Activated CD8-positive, alpha-beta memory T cell treated with anti-CD3 and anti-CD28 coated beads, Interleukin-2, amount 50 U/mL, for 24 hours (primary cell): ENCODE data around the gene GALNT18.

Experiments used
- DNase-seq: peaks from one replicate; pipeline ENCODE4 v3.0.0-alpha.2; 2020; ENCODE audit errors: extremely low read depth

Gene GALNT18

DNA sequence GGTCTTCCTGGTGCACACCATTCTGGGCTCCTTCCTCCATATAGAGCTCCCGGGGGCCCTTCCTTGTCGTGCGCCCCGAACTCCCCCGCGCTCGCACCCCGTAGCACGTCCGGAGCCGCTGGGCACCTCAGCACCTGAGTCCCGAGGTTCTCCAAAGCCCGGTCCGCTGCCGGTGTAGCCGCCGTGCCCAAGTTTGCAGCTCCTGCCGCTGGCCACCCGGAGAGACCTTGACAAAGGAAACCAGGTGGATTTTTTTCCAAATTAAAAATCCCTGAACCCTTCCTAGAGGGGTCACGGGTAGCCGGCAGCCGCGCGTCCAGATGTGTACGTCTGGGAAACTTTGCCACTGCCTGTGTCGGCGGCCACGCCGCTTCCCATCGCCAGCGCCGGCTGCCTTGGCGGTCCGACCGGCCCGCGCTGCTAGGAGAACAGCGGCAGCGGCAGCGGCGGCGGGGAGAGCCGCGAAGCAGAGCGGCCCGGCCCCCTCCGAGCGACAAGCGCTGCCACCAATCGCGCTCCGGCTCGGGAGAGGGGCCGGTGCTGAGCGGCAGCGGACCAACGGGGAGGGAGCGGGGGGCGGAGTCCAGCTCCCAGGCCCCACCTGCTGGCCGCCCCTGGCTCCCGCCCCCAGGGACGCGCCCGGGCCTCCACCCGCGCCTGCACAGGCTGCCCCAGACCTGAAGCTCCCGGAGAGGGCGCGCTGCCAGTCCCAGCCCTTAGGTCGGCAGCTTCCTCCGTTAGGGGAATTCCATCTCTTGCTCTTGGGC is at the start of gene GALNT18:
Gene GALNT18 (minus strand): TSS at position 433 of the 767 bp plus-strand sequence.
- DNase-seq: no peak

DNA sequence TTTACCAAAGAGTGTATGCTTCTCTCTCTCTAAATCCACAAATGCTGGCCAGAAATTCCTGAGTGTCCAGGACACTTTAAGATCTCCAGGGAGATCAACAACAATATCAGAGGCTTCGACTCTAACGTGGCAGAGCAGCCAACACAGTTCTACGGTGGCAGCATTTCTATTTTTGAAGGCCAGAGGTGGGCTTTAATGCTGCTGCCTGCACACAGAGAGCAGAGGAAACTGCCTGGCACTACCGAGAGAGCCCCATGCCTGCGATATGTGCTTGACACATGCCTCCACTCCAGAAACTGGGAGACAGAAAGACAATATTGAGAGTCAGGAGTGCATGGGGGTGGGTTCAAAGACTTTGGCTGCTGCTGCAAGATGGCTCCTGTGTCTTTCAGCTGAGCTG is 48.8 kb upstream of the GALNT18 start:
- DNase-seq: no peak

DNA sequence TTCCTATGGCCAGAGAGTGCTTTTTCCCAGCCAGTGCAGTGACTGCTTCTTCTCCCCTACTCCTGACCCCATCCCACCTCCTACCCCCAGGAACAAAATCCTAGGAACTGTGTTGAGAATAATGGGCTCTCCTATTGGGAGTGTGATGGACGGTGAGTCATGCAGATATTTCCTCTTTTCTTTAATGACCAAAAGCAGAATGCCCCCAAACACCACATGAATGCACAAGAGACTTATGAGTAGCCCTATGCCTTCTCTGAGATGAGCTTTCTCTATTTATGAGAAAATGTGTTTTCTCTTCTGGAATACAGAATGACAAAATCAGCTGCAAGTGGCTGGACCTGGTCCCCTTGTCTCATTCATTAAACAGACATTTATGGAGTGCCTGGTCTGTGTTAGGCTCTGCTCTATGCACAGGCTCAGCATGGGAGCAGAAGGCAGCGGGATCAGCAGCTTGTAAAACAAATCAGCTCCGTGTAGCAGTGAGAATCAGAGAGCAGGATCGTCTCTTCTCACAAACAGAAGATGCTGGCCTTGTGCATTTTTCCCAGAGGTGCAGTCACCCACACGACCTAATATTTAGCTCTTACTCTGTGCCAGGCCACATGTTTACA is 47.5 kb upstream of the GALNT18 start:
- DNase-seq: no peak

DNA sequence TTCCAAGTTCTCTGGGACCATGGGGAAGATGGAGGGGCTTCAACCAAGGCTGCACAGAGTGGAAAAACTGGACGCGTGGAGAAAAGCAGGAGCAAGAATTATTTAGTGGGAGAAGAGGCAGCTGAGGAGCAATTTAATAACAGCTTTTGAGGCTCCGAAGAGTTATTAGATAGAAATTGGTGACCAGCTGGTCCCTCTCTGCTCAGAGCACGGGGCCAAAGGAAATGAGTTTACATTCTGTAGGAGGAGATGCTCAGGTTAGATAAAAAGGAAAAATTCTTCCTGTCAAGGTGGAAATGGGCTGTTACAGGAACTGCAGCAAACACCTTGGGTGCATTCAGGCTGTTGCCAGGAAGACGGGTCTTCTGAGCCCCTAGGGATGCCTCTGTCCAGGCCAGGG is 47.0 kb upstream of the GALNT18 start:
- no peak for DNase-seq

DNA sequence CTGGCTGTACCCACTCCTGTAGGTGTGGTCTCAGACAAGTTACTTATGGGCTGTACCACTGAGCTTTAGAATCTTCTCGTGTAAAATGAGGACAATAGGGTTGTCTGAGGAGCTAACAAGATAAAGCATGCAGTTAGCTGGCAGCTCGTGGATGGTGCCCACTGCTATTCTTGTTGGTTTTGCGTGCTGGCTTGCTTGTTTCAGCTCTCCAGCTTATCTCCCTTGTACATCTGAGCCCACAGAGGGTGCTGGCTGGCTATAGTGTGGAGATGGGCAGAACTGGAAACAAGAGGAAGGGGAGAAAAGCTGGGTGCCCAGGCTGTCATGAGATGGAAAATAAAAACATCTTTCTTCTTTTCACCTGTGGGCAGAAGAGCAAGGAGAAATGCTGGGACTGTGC is 46.5 kb upstream of the GALNT18 start:
- no peak for DNase-seq

DNA sequence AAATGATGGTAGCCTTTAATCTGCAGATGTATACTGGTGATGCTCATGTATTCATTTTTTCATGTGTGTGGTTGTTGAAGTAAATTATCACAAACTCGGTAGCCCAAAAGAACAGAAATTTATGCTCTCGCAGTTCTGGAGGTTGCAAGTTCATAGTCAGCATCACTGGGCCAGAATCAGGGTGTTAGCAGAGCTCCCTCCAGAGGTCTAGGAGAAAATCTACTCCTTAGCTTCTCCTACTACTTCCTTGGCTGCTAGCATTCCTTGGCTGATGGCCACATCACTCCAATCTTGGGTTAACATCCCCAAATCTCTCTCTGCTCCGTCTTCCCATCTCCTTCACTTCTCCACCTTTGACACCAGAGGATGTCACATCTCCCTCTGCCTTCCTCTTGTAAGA is 45.3 kb upstream of the GALNT18 start:
- no peak for DNase-seq

DNA sequence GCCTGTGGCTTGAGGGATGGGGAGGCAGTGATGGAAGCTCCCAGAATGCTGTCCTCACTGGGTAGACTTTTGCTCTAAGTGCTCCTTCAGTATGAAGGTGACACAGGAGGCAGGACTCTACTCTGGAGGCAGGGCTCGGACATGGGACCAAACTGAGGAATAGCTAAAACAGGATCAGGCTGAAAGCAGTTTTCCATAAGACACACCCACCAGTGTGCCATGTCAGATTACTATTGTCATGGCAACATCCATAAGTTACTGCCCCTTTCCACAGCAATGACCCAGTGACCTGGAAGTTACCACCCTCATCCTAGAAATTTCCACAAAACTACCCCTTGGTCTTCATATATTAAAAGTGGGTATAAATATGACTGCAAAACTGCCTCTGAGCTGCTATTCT is 43.6 kb upstream of the GALNT18 start:
- DNase-seq: no peak

DNA sequence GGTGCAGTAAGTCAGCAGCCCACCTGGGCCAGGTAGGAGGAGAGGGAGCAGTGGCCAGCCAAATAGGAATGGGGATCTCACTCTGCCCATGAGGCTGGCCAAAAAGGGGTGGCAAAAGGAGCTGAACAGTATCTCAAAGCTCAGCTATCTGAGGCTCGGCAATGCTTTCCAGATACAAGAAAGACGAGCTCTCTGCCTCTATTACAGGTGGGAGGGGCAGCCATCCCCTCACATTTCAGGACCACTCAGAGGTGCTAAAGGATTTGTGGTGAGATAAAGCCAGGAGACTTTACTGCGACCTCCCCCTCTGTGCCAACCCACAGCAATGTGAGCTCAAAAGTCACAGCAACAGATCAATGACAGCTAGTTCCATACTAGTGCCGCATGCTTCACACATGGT is 42.1 kb upstream of the GALNT18 start:
- DNase-seq: no peak

DNA sequence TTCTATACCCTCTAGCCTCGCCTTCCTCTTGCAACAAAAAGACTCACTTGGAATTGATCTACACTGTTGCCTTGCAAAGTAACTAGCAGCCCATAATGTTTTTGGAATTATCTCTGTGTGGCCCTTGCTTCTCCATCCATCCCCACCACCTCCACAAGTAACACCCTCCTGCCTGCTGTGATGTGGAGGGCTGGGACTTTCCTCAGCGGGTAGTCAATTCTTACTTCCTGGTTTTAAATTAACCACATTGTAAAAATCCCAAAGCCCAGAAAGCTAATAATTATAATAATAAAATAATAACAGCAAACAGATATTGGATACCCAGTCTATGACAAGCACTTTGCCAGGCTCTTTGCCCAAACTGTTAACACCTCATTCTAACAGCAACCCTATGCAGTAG is 40.8 kb upstream of the GALNT18 start:
- no peak for DNase-seq

DNA sequence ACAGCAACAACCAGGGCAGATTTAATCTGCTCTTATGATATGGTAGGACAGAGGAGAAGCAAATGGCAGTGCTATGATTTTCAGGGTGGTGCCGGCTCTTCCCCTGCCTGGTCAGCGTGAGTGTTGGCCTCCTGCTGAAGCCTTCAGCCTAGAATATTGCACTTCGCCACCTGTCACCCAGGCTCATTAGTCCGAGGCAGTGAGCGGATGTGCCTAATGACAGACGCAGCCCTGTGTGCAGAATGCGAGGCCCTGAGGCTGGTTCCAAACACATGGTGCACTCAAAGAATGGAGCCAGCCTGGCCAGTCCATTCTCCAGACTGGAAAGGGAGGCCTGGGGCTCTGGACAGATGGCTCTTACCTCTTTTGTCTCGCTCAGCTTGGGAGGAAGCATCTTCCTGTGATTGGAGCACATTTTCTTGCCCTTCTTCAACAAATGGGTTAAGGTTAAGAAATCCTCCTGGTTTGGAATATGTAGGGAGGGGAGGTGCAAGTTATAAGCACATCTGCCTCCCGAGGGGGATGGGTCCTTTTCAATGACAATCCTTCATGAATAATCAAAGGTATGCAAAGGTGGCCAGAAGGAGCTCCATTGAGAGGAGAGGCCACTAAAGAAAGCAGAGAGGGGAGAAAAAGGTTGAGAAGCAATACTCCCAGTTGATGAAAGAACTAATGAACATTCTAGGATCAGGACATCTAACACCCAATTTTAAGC is 39.7 kb upstream of the GALNT18 start:
- DNase-seq: no peak

DNA sequence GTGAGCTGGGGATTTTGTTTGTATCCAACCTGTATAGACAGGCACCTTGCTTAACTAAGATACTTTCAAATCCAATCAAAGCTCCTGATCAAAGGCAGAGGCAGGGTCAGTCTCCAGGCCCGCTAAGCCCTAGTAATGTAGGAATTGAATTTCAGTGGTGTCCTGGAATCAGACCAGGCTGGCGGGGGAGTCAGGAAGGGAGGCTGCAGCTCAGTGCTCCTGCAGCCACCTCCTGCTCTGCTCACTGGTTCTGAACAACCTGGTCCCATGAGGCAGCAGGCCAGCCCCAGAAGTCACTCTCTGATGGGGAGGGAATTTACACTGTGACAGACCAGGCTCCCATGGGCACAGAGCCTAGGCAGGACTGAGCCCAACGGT is 38.5 kb upstream of the GALNT18 start:
- DNase-seq: no peak

DNA sequence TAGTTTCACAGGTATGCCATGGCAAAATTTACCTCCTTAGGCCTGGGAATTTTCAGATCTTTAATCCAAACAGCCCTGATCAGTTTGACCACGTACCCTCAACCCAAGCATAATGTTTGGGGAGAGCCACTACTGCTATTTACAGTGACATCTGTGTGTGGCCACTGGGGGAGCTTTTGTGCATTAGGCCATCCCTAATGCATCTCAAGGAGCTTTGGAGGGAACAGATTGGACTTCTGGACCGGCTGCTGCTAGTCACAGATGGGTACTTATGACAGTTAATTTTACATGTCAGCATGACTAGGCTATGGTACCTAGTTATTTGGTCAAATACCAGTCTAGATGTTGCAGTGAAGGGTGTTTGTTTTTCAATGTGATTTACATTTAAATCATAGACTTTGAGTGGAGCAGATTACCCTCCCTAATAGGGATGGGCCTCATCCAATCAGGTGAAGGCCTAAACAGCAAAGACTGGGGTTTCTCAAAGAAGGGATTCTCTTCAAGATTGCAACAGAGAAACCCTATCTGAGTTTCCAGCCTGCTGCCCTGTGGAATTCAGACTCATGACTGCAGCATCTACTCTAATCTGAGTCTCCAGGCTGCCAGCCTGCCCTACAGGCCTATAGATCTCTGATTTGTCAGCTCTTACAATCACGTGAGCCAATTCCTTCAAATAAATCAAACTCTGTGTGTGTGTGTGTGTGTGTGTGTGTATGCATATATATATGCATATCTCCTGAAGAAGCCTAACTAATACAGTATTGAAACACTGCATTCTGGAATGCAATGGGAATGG is 38.0 kb upstream of the GALNT18 start:
- DNase-seq: no peak

DNA sequence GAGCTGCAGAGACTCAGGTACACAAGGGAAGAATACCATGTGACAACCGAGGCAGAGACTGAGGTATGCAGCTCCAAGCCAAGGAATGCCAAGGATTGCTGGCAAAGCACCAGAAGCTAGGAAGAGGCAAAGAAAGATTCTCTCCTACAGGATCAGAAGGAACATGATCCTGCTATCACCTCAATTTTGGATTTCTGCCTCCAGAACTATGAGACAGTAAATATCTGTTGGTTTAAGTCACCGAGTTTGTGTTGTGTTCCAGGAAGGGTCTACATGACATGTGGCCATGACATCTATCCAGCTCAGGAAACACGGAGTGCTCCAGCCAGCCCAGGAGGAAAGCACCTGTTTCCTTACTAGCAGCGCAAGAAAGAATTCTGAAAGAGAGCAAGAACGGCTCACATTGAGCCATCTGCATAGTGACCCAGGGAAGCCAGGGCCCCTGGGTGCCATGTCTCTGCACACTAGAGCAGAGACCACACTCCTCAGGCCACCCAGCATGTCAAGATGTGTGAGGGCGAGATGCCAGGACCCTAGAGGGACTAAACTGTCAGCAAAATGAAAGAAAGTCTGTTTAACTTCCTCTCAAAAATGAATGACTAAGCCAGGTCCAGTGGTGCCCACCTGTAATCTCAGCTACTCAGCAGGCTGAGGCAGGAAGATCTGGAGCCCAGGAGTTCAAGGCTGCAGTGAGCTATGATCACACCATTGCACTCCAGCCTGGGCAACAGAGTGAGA is 35.6 kb upstream of the GALNT18 start:
- DNase-seq: no peak

DNA sequence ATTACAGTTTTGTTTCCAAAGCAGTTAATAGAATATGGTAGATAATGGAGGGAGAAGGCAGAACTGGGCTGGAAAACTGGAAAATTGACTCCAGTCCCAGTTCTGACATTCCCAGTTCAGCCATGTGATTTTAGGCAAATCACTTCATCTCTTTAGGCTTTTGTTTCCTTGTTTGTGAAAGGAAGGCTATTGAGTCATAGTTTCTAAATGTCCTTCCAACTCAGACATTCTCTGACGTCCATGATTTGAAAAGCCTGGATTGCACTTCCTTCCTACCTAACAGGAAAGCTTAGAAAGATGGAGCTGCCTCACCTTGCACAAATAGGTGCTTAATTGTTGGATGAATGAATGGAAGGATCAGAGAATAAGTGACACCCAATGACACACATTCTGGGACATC is 19.8 kb upstream of the GALNT18 start:
- DNase-seq: no peak

DNA sequence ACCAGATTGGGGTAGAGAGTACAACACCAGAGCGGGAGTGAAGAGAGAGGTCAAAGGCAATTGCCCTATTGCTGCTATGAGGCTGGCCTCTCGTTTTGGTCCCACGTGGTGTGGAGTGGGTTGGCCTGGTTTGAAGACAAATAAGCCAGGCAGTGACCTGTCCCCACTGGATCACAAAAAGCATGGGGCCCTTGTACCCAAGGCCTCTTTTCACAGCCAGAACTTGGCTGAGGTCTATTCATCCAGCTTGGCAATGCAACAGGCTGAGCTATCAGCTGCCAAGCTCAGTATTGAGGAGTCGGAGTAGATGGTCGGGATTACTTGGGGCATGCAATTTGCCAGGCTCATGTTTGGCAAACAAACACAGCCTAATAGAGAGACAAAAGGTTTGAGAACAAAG is 19.2 kb upstream of the GALNT18 start:
- DNase-seq: no peak

DNA sequence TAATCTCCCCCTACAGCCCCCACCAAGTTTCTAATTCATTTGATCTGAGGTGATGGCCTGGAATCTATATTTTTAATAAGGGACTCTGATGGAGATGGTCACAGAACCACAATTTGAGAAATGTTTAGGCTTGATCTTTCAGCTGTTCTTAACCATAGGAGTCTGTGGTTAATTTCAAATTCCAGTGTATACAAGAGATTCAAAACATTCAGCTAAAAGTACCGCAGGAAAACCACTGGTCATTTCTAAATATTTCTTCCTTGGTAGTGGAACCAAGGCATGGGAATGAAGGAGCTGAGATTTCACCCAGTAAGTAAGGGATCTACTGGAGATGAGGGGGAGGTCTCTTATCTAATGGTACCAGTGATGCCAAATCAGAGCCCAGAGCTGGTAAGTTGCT is 18.3 kb upstream of the GALNT18 start:
- DNase-seq: no peak

DNA sequence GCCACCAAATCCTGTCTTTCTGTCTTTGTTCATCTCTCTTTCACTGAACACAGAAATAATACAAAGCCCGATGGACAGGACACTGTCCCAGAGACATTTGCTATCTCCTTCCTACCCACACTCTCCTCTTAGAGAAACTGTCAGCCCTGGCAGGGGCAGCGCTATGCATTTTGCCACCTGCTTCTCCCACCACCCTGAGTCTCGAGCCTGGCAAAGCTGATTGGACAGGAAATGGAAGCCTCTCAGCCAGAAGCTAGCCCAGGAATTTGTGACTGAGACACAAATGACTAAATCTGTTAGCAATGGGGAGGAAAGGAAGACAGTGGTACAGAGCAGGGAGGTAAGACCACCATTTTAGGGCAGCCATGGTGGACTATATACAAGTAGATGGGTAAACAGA is 14.9 kb upstream of the GALNT18 start:
- no peak for DNase-seq

DNA sequence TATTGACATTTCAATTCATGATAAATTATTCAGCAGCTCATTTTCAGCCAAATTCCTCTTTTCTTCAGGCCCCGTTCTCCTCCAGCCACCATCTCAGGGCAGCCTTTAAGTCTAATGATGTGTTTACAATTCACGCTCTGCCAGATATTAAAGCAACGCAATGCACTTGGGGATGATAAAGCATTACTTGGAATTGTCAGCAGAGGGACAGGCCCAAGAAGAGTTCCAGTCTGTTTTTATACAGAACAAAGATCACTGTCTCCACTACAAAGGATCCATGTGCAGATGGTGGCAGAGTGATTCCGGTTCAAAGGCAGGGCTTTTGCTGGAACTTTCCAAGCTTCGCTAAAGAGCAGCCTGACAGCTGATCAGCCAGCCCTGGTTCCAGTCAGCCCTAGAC is 13.6 kb upstream of the GALNT18 start:
- DNase-seq: no peak

DNA sequence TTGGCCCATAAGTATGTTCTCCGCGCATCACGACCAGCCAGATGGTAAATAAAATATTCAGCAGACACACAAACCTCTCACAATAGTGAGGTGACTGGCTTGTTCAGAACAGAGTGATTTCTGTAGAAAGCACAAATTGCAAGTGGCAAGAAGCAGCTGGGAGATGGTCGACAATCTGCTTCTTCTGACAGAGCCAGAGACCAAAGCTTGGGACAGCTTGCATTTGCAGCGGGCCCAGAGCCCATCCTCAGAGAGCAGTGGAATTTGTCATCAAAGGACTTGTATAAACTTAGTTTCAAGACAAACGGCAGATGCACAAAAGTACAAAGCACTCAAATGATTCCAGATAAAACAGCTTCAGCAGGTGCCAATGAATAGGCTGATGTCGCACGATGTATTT is 7.6 kb upstream of the GALNT18 start:
- no peak for DNase-seq

DNA sequence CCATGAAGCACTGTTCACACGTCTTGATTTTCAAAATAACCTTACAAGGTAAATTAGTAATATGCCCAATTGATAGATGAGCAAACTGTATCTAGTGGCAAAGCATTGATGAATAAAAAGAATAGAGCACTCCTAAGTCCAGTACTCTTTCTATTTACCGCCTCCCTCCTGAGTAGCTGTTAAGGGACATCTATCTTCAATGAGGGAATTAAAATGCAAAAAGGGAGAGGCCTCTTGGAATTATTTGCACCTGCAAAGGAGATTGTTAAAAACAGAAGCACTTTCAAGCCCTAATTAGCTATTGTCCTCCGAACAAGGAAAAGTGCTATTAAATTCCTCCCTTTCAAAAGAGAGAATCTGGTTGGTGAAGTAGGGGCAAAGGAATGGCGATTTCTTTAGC is 6.8 kb upstream of the GALNT18 start:
- DNase-seq: no peak

DNA sequence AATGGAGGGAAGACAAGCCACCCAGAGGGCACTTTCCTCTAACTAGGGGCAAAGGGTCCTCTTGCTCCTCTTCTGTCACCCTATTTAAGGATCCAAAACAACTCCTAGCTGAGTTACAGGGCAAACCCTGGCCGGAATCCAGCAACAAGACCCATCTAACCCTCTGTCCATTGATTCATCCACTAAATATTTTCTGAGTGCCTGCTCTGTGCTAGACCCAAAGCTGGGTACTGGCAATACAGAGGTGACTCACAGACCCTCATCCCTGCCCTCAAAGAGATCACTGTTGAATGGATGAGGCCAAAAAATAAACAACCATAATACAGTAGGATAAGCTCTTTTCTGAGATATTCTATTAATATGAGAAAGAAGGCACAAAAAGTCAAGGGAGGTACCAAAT is 4.3 kb upstream of the GALNT18 start:
- no peak for DNase-seq

DNA sequence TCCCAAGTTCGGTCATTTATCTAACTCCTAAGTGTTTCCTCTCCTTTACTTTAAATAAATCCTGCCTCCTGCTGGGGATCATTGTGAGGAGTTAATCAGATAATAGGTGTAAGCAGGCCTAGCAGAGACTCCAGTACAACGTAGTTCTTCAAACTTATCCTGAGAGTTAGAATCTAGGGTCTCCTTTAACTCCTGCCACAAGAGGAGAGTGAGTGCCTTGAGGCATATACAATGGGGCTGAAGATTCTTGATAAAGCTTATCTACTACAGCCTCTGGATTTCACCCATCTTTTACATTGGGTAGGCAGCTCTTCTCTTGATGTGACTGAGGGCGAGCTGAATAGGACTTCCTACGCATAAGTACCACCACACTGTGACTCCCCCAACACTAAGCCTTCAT is 3.1 kb upstream of the GALNT18 start:
- DNase-seq: no peak
